ENCODE measurements around the gene TXNRD2.

GRCh38 chr22:19927696-19928095 lies 13.9 kb downstream of the TXNRD2 start:
- no peak for TF ChIP-seq CTCF (conservative IDR thresholded peaks at IDR 0.05; ENCODE audit: low read depth in 2 of 2)
- no peak for TF ChIP-seq REST (IDR thresholded peaks at IDR 0.05; ENCODE audit: unreplicated experiment)
- no peak for TF ChIP-seq POLR2AphosphoS5 (IDR thresholded peaks at IDR 0.05; ENCODE audit: low read depth)
- TF ChIP-seq EZH2 (IDR thresholded peaks at IDR 0.05; ENCODE audit: low read depth, unreplicated experiment), result no peak
- TF ChIP-seq JUNB (IDR thresholded peaks at IDR 0.05; ENCODE audit: unreplicated experiment), result no peak
- no peak for TF ChIP-seq STAT1 (IDR thresholded peaks at IDR 0.05; ENCODE audit: unreplicated experiment)
